HepG2 (cell line): Measurements from ENCODE around the gene TNFAIP1. TPM values are rescaled to one million over a fixed set of nuclear protein-coding genes. Genes with fewer than 3 reads are reported as not detected.
A peak's percentile ranks its signal among the peaks of the same experiment; 100 is the strongest.

Experiments
- AGO1 ChIP-seq: fragments of 200-400 bp; formaldehyde crosslinking; IDR thresholded peaks from 2 replicates; pipeline ENCODE4 v1.6.1; 2017; ENCODE audit warnings: mild to moderate bottlenecking, low read depth, low read length, moderate library complexity; ENCODE audit not compliant: poor library complexity, severe bottlenecking
- BCL3 ChIP-seq: sonication (generic); formaldehyde crosslinking; IDR thresholded peaks from 2 replicates; pipeline ENCODE4 v1.5.1; 2020; ENCODE audit warnings: mild to moderate bottlenecking, missing genetic modification reagents, moderate library complexity
- CEBPB ChIP-seq: IDR thresholded peaks from 2 replicates; pipeline ENCODE4 v1.6.1; 2011; ENCODE audit warnings: low read depth, low read length, improper control_type of control experiment, borderline replicate concordance
- DDIT3 ChIP-seq: sonication (generic); formaldehyde crosslinking; IDR thresholded peaks from 2 replicates; pipeline ENCODE4 v1.4.0; 2020; ENCODE audit warnings: mild to moderate bottlenecking, missing genetic modification reagents
- FOSL2 ChIP-seq: sonication (generic); formaldehyde crosslinking; IDR thresholded peaks from 2 replicates; pipeline ENCODE4 v1.4.0; 2020; ENCODE audit warnings: missing genetic modification reagents
- GPN1 ChIP-seq: sonication (generic); formaldehyde crosslinking; IDR thresholded peaks from 2 replicates; pipeline ENCODE4 v1.5.1; 2020; ENCODE audit warnings: missing genetic modification reagents, borderline replicate concordance
- HDAC1 ChIP-seq: sonication (generic); formaldehyde crosslinking; IDR thresholded peaks from 2 replicates; pipeline ENCODE4 v1.5.1; 2020; ENCODE audit warnings: mild to moderate bottlenecking, missing genetic modification reagents
- ISX ChIP-seq: sonication (generic); formaldehyde crosslinking; conservative IDR thresholded peaks from 2 replicates; pipeline ENCODE4 v1.5.0; 2020; ENCODE audit warnings: missing genetic modification reagents
- KDM4B ChIP-seq: sonication (generic); formaldehyde crosslinking; IDR thresholded peaks from 2 replicates; pipeline ENCODE4 v1.4.0; 2020; ENCODE audit warnings: missing genetic modification reagents
- MAX ChIP-seq: IDR thresholded peaks from 2 replicates; pipeline ENCODE4 v1.6.1; 2012; ENCODE audit warnings: inconsistent platforms
- MIER3 ChIP-seq: IDR thresholded peaks from 2 replicates; pipeline ENCODE4 v1.6.1; 2016; ENCODE audit warnings: missing compliant biosample characterization, borderline replicate concordance
- NFIC ChIP-seq: IDR thresholded peaks from 2 replicates; pipeline ENCODE4 v1.6.1; 2012; ENCODE audit warnings: mild to moderate bottlenecking, low read length, inconsistent platforms
- PRDM10 ChIP-seq: sonication (generic); formaldehyde crosslinking; IDR thresholded peaks from 2 replicates; pipeline ENCODE4 v1.4.0; 2020; ENCODE audit warnings: low read depth, missing genetic modification reagents
- SAP130 ChIP-seq: IDR thresholded peaks from 2 replicates; pipeline ENCODE4 v1.6.1; 2016; ENCODE audit warnings: low read depth
- SIN3B ChIP-seq: fragments of 150-350 bp; IDR thresholded peaks from 2 replicates; pipeline ENCODE4 v1.6.1; 2014; ENCODE audit warnings: low read length
- SUZ12 ChIP-seq: fragments of 150-350 bp; IDR thresholded peaks from 2 replicates; pipeline ENCODE4 v1.6.1; 2014; ENCODE audit warnings: low read depth, low read length
- TBL1XR1 ChIP-seq: fragments of 150-350 bp; IDR thresholded peaks from 2 replicates; pipeline ENCODE4 v1.6.1; 2014; ENCODE audit warnings: borderline replicate concordance, low read length; ENCODE audit not compliant: partially characterized antibody
- ZBTB14 ChIP-seq: sonication (generic); formaldehyde crosslinking; IDR thresholded peaks from 2 replicates; pipeline ENCODE4 v1.4.0; 2020; ENCODE audit warnings: missing genetic modification reagents
- ZBTB49 ChIP-seq: sonication (generic); formaldehyde crosslinking; IDR thresholded peaks from 2 replicates; pipeline ENCODE4 v1.4.0; 2020; ENCODE audit warnings: missing genetic modification reagents, borderline replicate concordance
- ZNF768 ChIP-seq: sonication (generic); formaldehyde crosslinking; IDR thresholded peaks from 2 replicates; pipeline ENCODE4 v1.4.0; 2020; ENCODE audit warnings: missing genetic modification reagents
- ZNF841 ChIP-seq: sonication (generic); formaldehyde crosslinking; IDR thresholded peaks from 2 replicates; pipeline ENCODE4 v1.8.1; 2023; ENCODE audit warnings: missing genetic modification reagents, borderline replicate concordance
- polyA plus RNA-seq, 8 experiments: library from polyadenylated mRNA; depleted of rRNA in 3 of 8; stranded (reverse) in 7 of 8; unstranded in 1 of 8; fragments of >200 nt; fragmentation: Illumina TruSeq in 4 of 8; extraction: Trizol in 4 of 8; gene quantifications; 2 replicates each; pipeline versions ENCODE4 v1.2.1 to v1.2.3, GENCODE V29; 2011 to 2016; ENCODE audit warnings: low read depth in 4 of 8, missing spikeins in 1 of 8, mixed read lengths in 1 of 8; ENCODE audit not compliant: insufficient read depth in 1 of 8
- total RNA-seq, 5 experiments: library from RNA; depleted of rRNA; stranded (reverse); fragments of >200 nt; fragmentation: Illumina TruSeq; extraction: Trizol; gene quantifications; 2 replicates each; pipeline ENCODE4 v1.2.3, GENCODE V29; 2016; ENCODE audit warnings: low read depth in 1 of 5

Gene TNFAIP1
- total and polyA plus RNA-seq, 2 of the 13 experiments (the other 11 are each of a cell fraction or from before 2014, with no cell fraction given), result 17.5 to 40.6 TPM

- TF ChIP-seq PRDM10 (CRISPR knock-in tag) (peak; percentile 30; the same call in 1 of the 2 replicates), AGO1 (no peak), MAX (peak; percentile 22), ZBTB49 (CRISPR knock-in tag) (no peak), ZNF768 (CRISPR knock-in tag) (peak; percentile 27; the same call in 1 of the 2 replicates), SAP130 (CRISPR knock-in tag) (peak; percentile 86), TBL1XR1 (no peak), DDIT3 (CRISPR knock-in tag) (no peak), FOSL2 (CRISPR knock-in tag) (peak; percentile 75), CEBPB (peak; percentile 91), MIER3 (CRISPR knock-in tag) (peak; percentile 90; the same call in 1 of the 2 replicates), BCL3 (CRISPR knock-in tag) (0 out of 2 replicates have a peak, but pooled peaks have one; percentile 22), HDAC1 (CRISPR knock-in tag) (peak; percentile 84), ISX (CRISPR knock-in tag) (no peak), NFIC (peak; percentile 83; the same call in 1 of the 2 replicates), SUZ12 (no peak), ZNF841 (CRISPR knock-in tag) (no peak), GPN1 (CRISPR knock-in tag) (no peak), KDM4B (peak; percentile 62; the same call in 1 of the 2 replicates), SIN3B (no peak), ZBTB14 (CRISPR knock-in tag) (0 out of 2 replicates have a peak, but pooled peaks have one; percentile 26)
Observed at GRCh38 chr17:28370035-28370743, 34.6 kb downstream of the TNFAIP1 start, which contains the start of gene VTN (continued).
